MM.1S (cell line): ENCODE data around the gene BTBD17.

Experiments used
- EZH2 ChIP-seq: fragments of 300-600 bp; sonication (generic); optimal IDR thresholded peaks from 2 replicates; pipeline ENCODE3; 2017; ENCODE audit warnings: low read depth, mild to moderate bottlenecking, antibody characterized with exemption, low read length, mixed read lengths
- EZH2phosphoT487 ChIP-seq: fragments of 300-600 bp; sonication (generic); IDR thresholded peaks from 2 replicates; pipeline ENCODE4 v1.6.1; 2018; ENCODE audit warnings: antibody characterized with exemption, low read length
- TF ChIP-seq, protein P1 (sequence below): fragments of 300-600 bp; sonication (generic); IDR thresholded peaks from 2 replicates; pipeline ENCODE4 v1.5.1; 2016; ENCODE audit warnings: antibody characterized with exemption, low read length, mixed read lengths

GRCh38 chr17:74351552-74352210 is 10.0 kb downstream of the BTBD17 start:
- TF ChIP-seq, protein P1, sequence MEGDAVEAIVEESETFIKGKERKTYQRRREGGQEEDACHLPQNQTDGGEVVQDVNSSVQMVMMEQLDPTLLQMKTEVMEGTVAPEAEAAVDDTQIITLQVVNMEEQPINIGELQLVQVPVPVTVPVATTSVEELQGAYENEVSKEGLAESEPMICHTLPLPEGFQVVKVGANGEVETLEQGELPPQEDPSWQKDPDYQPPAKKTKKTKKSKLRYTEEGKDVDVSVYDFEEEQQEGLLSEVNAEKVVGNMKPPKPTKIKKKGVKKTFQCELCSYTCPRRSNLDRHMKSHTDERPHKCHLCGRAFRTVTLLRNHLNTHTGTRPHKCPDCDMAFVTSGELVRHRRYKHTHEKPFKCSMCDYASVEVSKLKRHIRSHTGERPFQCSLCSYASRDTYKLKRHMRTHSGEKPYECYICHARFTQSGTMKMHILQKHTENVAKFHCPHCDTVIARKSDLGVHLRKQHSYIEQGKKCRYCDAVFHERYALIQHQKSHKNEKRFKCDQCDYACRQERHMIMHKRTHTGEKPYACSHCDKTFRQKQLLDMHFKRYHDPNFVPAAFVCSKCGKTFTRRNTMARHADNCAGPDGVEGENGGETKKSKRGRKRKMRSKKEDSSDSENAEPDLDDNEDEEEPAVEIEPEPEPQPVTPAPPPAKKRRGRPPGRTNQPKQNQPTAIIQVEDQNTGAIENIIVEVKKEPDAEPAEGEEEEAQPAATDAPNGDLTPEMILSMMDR = no peak
- TF ChIP-seq EZH2 = no peak
- no peak for TF ChIP-seq EZH2phosphoT487
